GM18508 (cell line): ENCODE data around the gene TSGA10.
"Not testable (repeated sequence)": the region's sequence is repeated elsewhere in the genome, so short reads cannot be mapped to it uniquely, and the experiment has no call there.

Experiments
- ATAC-seq: cut with Tn5 transposase; IDR thresholded peaks from one replicate; pipeline ENCODE4 v1.9.1; 2021; ENCODE audit warnings: moderate number of reproducible peaks; ENCODE audit not compliant: insufficient read depth, unreplicated experiment

Gene TSGA10

DNA sequence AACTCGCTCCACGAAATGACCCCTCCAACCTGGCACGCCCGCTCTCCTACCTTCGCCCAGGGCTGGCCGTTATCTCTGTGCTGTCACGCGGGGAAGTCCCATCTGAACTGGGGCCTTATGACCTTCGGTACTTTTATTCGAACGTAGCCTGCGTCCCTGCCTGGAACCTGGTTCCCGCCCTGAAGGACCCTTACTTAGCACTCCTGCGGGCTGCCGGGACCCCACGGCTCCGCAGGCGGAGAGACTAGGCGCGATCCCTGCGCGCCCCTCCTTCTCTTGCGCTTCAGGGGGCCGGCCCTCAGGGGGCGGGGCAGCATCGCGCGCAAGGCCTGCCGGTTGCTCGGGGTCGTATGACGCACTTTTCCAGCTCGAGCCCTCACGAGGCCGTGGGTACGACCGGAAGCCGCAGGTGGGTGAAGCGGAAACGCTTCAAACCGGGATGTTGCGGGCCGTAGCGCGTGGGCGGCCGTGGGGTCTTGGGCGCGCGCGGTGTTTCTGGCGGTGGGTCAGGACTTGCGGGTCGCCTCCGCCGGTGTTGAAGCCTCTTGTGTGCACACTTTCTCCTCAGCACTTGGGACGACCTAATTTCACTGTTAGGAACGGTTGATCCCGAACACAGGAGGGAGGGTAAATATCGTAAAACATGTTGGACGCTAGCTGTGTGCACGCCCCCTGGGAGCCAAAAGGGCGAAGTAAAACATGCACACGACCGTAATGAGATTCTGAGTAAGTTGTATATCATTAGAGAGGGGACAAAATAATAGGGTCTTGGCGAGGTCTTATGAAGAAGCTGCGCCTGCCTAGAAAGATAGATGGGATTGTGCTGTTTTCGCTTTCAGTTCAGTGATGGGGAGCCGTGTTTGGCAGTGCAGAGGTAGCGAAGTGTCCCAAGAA lies at the start of gene TSGA10, which contains the start of gene LIPT1:
TSS of gene TSGA10 (minus strand) at position 300 of the 894 bp plus-strand sequence. CDS start 45,503 bp downstream, outside the sequence.
TSS of gene LIPT1 (plus strand) at position 325 of the 894 bp plus-strand sequence. CDS start 6,991 bp downstream, outside the sequence.
- ATAC-seq: peak; percentile 75

DNA sequence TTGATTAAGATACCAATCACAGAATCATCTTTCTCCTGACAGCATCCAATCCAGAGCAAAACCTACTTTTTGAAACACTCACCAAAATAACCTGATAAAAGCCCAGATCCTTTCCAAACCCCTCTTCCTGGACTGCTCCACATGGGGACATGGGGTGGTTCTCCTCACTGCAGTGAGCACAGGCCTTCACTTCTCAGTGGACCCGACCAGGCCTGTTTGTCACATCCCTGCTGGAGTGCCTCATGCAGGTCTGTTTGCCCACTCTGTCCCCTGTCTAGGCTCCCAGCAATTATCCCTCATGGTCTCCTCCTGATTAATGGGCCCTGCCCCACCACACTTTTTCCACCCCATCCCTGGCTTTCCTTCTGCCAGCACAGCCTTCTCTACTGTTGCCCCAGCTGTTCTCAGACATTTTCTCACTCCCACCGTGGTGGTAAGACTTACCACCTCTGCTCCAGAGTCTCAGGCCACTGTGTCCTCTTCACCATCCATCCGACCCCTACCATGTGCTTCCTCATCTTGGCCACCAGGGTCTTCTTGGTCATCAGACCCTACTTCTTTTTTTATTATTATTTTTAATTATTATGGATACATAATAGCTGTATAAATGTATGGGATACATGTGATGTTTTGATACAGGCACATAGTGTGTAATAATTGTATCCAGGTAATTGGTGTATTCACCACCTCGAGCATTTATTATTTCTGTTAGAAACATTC lies 47.4 kb upstream of the TSGA10 start:
- ATAC-seq: no peak

DNA sequence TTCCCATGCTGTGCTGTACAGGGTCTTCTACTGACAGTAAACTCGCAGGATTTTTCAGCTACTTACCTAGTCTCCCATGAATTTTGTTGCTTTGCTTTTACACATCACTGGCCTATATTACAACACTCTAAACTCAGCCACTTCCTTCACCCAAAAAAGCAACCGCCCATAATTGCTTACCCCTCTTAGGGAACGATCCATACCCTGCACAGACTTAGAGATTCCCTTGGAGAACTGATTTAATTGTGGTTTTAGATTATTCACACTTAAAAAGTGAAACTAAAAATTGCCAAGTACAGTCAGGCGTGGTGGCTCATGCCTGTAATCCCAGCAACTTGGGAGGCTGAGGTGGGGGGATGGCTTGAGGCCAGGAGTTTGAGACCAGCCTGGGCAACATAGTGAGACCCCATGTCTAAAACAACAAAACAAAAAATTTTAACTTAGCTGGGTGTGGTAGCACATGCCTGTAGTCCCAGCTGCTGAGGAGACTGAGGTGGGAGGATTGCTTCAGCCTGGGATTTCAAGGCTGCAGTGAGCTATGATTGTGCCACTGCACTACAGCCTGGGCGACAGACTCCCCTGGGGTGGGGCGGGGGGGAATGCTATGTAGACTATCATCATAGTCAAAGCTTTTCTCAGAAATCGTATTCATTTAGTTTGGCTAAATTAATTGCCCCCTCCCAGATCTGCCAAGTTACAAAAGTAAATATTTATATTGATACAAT lies 45.5 kb upstream of the TSGA10 start:
- ATAC-seq: no peak

DNA sequence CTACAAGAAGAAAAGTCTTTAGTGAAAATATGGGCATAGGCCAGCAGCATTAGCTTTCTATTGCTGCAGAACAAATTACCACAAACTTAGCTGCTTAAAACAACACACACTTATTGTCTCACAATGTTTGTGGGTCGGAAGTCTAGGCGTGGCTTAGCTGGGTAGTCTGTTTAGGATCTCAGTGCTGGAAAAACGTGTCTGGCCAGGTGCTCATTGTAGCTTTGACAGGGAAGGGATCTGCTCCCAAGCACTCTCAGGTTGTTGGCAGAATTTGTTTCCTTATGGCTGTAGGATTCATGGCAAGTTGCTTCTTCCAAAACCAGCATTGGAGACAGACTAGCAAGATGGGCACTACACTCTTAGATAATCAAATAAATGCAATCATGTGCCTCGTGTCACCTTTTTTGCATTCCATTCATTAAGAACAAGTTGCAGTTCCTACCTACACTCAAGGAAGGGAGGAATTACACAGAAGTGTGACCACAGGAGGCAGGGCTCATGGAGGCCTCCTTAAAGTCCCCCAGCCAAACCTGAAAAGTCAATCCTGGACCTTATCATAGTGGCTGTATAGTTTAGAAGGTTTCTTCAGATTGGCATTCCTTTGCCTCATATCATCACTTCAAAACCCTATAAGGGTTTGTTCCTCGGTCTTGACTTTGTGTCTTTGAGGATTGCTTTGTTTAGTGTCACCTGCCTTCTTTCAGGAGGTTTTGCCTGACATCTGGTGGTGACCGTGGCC lies 43.5 kb upstream of the TSGA10 start:
- ATAC-seq: no peak

DNA sequence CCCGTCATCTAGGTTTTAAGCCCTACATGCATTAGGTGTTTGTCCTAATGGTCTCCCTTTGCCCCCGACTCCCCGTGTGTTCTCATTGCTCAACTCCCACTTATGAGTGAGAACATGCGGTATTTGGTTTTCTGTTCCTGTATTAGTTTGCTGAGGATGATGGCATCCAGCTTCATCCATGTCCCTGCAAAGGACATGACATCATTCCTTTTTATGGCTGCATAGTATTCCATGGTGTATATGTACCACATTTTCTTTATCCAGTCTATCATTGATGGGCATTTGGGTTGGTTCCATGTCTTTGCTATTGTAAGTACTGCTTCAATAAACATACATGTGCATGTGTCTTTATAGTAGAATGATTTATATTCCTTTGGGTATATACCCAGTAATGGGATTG lies 37.6 kb upstream of the TSGA10 start:
- not testable (repeated sequence) for ATAC-seq

DNA sequence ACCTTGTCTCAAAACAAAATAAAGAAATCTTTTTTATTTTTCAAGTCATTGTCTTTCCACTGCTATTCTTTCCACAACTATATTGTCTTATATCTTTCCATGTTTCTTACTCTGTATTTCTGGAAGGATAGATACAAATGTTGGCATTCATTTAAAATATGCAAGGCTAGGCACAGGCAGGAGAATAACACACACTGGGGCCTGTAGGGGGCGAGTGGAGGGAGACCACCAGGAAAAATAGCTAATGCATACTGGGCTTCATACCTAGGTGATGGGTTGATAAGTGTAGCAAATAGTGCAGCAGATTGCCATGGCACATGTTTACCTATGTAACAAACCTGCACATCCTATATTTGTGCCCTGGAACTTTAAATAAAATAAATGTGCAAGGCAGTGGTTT lies 35.8 kb upstream of the TSGA10 start:
- ATAC-seq: no peak

GRCh38 chr2:99188357-99188756 lies 33.6 kb upstream of the TSGA10 start:
- ATAC-seq: no peak

GRCh38 chr2:99187011-99187410 lies 32.3 kb upstream of the TSGA10 start:
- no peak for ATAC-seq

- ATAC-seq: no peak
These were observed 30.1 kb upstream of the TSGA10 start for GRCh38 chr2:99184811-99185210.

GRCh38 chr2:99183025-99183424 lies 28.3 kb upstream of the TSGA10 start:
- ATAC-seq: no peak

GRCh38 chr2:99181624-99182000 lies 26.9 kb upstream of the TSGA10 start:
- ATAC-seq: no peak

DNA sequence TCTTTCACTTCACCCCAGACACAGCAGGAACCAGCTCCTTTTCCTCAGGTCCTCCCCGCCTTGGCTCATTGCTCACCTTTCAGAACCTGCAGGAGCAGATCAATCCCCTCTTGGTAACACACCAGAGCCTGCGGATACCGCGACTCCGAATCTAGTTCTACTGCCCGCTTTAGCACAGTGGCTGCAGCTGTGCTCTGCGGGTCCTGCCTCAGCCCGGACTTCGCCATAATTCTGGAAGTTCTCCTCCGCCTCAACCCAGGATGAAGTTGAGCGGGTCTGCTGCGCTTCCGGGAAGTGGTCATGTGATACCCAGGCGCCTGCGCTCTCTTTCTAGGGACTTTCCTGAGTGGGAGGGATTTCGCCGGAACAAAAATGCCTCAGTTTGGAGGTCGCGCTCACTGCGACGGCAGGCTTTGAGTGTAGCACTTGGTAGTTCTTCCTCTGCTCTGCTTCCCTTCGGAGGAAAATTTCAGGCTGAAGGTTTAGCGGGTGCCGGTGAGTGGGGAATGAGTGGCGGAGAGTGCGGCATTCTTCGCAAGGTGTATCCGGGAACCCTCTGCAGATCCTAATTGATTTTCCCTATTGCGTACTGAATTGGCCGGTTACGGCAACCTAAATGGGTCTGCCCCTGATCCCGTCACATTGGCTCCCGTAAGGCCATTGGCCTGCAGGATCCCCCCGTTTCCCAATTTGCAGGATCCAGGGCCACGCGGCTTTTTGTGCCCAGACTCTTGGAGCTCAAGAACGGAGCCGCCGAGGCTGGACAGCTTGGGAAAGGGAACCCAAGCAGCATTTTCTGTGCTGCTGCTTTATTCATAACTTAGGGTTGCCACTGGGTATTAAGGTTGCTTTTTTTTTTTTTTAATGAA lies 26.2 kb upstream of the TSGA10 start, which contains the start of the genes MITD1 and MRPL30:
TSS of gene MITD1 (minus strand) at position 304 of the 869 bp plus-strand sequence. CDS start at position 227, 77 bp downstream.
TSS of gene MRPL30 (plus strand) at position 430 of the 869 bp plus-strand sequence. CDS start 5,020 bp downstream, outside the sequence.
- ATAC-seq: peak; percentile 88

DNA sequence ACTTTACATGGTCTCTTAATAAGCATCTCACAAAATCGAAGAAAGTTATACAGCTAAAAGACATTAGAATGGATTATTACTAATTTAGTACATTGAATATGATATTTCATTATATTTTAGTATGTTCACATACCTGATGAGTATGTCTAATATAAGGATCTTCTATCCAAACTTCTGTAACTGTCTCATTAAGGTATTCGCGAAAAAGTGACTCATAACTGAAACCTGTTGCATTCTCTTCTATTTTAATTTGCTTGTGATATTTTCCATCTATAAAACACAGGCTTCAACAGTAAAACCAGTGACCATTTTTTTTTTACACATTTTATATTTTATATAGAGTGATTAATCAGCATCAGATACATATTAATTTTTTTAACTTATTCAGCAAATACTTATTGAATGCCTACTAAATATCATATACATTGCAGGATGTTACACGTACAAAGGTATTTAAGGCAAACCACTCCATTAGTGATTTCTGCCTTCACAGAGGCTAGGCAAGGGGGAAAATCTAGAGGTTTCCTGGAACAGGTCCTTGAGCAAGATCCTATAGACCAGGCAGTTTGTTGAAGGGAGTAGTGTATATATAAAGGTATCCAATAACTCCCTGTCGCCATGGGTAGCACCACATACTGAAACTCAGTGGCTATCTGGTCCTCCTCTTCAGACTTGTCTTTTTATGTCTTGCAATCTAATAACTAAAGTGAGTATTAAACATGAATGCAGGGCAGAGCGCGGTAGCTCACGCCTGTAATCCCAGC lies 16.8 kb upstream of the TSGA10 start:
- ATAC-seq: no peak

DNA sequence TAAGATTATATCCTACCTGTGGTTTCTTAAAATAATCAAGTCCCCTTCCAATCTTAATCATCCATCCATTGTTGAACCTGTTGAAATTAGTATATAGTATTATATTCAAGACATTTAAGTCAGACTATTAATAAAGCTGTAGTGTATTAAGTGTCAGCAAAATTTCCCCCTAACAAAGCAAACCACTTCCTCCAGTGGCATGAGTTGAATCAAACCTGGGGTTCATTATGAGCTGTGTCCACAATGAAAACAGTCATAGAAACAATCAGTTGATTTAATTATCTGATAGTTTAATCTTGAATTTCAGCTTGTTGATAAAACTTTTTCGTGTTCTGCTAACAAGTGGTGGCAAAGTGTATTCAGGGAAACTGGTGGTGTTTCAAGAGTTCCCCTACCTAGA lies 14.8 kb upstream of the TSGA10 start:
- ATAC-seq: no peak

DNA sequence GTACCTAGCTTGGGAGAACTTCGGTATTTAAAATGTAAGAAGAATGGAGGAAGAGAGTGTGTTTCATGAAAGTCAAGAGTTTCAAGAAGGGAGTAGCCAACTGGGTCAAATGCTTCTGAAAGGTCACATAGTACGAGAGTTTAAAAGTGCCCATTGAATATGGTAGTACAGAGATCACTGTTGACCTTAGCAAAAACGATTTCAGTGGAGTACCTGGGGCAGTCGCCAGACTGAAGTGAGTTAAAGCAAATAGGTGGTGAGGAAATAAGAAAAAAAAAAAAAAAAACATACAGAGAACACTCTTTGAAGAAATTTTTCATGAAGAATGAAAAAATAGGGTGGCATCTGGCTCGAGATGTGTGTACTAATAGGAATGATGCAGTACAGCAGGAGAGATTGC lies 11.5 kb upstream of the TSGA10 start:
- ATAC-seq: no peak

DNA sequence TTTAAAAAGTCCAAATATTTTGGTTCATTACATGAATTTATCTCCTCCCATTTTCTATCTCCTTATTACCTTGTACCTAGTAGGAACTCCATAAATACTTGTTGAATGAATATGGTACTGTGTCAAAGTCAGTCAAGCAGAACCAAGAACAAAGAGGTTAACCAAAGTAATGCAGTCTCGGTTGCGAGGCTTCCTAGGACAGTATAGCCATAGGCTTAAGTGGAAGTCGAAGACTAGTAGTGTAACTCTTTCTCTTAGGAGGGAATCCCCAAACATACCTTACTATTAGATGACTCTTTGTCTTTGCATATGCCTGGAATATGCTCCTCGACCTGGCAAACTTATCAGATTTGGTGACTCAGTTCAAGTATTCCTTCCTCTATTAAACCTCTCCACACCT lies 4.9 kb upstream of the TSGA10 start:
- no peak for ATAC-seq

- no peak for ATAC-seq
These were observed 3.9 kb upstream of the TSGA10 start for GRCh38 chr2:99158599-99158998.

GRCh38 chr2:99156891-99157290 lies 2.1 kb upstream of the TSGA10 start:
- ATAC-seq: no peak
